GM19240 (cell line): ENCODE data around the gene SORBS2.

Source experiments
- DNase-seq: peaks from one replicate; pipeline ENCODE4 v3.0.0; 2011; ENCODE audit warnings: low spot score; ENCODE audit not compliant: insufficient read length

Gene SORBS2

DNA sequence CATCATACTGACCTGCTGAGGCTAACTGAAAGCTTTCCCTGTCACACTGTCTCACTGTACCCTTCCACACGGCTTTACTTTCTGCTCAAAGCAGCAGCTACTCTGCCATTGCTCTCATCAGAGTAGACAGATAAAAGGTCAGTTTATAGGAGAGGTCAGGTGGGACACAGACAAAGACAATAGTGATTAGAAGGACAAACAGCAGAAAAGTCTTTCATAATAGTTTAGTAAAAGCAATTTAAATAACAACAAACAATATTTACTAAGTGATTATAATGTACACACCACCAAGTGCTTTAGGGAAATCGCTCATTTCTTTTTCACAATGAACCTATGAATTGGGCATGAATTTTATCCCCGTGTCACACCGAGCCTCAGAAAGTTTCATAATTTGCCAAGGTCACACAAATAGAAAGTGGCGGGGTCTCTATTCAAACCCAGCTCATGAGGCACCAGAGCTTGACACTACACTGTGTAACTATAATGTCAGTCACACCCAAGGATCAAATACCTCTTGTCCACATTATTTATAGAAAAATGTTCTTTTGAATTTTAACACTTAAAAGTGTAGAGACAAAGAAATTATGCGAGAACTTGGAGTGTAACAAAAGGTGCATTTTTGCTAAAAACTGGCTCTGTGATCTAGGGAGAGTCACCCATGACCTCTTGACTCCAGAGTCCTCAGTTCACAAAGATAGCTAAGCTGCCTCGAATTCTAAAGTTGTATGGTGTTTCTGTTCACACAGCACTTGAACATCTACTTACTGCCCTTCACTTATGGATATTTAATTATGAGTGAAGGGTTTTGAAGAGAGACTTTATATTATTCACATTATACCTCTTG lies 24.5 kb upstream of the SORBS2 start:
- DNase-seq: no peak

DNA sequence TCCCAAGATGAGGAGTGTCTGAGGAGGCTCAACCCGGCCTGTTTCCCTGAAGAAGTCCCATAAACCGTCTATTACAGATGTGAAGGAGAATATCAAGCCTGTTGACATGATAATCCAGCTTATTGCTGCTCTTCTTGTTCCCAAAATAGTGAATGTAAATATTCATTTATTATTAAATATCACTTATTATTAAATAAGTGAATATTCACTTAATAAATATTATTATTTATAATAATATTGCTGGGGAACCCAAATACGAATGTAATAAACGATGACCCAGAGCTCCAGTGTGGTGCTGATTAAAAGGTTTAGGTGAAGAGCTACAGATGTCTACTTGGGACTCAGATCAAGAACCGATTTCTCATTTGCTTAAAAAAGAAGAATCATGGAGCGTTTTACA lies 23.8 kb upstream of the SORBS2 start:
- no peak for DNase-seq

- no peak for DNase-seq
Measured at GRCh38 chr4:185835336-185835735, 23.3 kb upstream of the SORBS2 start.

DNA sequence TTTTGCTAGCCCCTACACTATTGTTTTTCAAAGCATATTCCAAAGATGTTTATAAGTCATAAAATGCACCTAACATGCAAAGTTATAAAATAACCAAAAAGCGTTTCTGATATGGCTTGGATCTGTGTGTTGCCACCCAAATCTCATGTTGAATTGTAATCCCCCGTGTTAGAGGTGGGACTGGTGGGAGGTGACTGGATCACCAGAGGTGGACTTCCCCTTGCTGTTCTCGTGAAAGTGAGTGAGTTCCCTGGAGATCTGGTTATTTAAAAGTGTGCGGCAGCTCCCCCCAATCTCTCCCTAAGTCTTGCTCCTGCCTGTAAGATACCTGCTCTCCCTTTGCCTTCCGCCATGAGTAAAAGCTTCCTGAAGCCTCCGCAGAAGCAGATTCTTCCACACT lies 22.8 kb upstream of the SORBS2 start:
- no peak for DNase-seq

GRCh38 chr4:185834088-185834487 lies 22.1 kb upstream of the SORBS2 start:
- DNase-seq: no peak

- DNase-seq: no peak
Measured at GRCh38 chr4:185833055-185833598, 21.1 kb upstream of the SORBS2 start.

- DNase-seq: no peak
Measured at GRCh38 chr4:185831125-185831815, 19.3 kb upstream of the SORBS2 start.

GRCh38 chr4:185830263-185830994 lies 18.4 kb upstream of the SORBS2 start:
- DNase-seq: no peak

DNA sequence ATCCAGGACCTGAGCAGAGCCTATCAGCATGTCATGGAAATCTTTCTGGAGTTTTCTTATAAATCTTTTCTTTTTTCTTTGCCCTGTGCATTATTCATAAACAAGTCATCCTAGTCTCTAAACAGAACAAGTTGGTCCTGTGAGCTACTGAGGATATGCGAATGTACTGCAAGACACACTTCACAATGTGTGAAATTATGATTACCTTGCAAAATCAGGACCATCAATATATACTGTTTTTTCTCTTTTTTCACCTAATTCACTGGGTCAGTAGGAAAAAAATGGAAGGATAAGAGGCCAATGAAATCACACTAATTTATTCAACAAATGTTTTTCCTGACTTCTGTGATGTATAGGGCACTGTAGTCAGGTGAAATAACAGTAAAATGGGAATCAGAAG lies 14.4 kb upstream of the SORBS2 start:
- no peak for DNase-seq

- no peak for DNase-seq
Measured at GRCh38 chr4:185825737-185826136, 13.7 kb upstream of the SORBS2 start.

DNA sequence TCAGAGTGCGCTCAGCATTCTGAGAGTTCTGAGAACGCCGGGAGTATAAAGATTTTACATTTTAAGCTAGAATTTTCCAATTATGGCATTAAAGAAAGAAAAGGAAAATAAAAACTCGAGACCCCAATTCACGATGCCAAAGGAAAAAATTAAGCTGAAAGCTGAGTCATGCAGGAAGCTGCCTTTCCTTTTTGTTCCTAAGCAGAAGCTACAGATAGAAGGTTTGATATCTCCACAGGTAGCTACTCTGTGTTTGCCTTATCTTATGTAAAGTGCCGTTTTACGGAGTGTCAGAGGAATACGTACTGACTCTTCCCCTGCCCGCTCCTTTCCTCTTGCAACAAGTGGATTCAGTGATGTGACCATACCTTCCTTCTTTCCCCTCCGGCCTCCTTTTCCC lies 10.8 kb upstream of the SORBS2 start:
- no peak for DNase-seq

GRCh38 chr4:185821029-185821419 lies 9.0 kb upstream of the SORBS2 start:
- DNase-seq: no peak

- no peak for DNase-seq
Measured at GRCh38 chr4:185820146-185821028, 8.4 kb upstream of the SORBS2 start.

GRCh38 chr4:185819144-185819543 lies 7.2 kb upstream of the SORBS2 start:
- no peak for DNase-seq

DNA sequence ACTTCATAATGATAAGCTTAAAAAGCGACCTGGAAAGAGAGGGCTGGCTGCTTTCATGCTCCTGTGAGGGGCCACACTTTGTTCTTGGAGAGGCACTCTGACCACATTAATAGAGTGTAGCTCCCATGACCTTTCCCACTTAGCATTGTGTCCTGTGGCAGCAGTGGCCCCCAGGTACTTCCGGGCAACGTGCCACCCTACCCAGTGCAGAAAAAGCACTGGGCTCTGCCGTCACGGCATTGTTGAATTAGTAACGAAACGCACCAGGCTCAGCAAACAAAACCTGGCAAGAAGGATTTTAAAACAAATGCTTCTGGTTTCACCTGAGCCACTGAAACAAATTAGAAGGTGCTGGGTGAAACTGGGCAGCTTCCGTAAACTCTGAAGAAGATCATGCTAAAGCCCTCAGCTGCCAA lies 5.4 kb upstream of the SORBS2 start:
- no peak for DNase-seq

- DNase-seq: no peak
Measured at GRCh38 chr4:185813133-185813532, 1.1 kb upstream of the SORBS2 start.

DNA sequence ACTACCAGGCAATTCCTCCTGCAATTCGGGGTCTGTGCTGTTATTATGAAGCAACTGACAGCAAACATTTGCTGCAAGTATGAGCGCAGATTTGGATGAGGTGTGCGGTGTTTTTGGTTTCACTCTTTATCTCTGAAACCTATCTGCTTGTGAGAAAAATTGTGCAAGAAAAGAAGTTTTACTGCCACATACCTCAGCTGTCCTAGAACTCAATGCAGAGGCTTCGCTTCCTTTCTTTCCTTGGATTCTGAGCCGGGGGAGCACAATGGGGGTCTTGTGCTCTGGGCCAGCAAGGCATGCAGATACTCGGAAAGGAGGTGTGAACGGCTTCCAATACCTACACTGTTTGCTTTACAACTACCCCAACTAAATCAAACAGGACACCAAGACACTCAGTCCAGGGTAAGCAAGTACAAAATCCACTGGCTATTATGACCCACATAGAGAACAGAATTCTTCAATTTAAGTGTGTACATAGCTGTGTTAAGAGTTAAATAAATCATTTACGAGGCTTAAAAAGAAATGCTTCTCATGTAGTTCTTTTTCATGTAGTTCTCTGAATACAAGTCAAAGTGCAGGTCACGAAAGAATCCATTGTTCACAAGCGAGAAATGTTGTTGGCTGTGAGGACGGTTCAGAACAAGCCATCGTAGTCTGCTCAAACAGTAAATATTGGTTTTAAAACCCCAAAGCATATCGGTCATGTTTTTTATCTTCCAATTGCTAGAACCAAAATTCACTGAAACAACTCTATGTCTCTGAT lies 1.1 kb downstream of the SORBS2 start:
- DNase-seq: no peak

DNA sequence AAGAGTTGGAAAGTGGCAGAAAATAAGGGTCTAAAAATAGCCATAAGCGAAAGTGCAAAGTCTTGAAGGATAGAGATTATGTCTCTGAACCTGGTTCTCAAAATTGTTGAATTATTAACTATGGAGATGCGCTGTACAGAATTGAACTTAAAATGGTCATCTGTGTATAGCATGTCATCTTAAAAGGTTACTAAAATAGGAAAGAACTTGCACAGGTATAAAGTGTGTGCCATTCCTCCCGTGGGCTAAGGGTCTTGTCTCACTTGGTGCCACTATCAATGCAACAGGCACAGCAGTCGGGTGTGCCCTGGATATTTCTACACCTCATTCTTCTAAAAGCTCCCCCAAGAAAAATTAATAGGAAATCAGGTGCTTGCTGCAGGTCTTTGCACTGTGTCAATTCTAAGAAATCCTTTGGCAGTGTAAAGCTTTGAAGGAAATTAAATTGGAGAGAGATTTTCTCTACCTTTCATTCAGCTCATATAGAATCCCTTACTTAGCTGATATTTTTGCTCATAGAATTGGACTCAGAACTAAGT lies 2.4 kb downstream of the SORBS2 start:
- DNase-seq: no peak

DNA sequence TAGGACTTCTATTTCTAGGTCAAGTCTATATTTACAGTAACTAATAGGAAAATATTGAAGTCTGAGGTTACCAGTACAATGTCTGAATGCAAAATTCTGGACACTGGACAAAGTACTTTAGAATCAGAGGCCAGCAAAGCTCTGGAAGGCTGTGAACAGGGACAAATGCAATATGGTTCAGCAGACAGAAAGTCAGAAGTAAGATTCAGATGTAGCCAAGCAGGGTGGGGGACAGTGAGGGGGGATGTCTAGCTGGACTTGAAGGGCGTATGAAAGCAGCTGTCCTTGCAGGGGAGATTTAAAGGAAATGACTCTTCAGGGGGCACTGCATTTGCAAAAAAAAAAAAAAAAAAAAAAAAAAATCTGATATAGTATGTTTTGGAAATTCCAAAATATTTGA lies 2.9 kb downstream of the SORBS2 start:
- DNase-seq: no peak

DNA sequence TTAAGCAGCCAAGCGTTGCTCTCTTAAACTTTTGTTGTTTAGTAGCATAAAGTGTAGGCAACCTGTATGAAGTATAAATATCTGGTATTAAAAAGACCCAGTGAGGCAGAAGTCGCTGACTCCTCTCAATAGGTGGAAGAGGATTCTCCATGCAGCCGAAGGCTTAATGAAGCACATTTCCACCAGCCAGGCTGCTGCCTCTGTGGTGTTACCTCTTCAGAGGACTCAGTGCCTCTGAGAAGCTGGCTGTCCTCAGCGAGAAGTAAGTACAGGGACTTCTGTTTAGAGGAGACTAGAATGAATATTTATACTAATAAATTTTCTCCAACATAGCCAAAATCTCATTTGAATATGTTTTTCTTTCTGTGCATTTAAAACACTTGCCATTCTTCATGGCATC lies 6.0 kb downstream of the SORBS2 start:
- no peak for DNase-seq
